GM06990 (cell line): ENCODE results near the gene ANKS3.

Source experiments
- DNase-seq: peaks from one replicate; pipeline ENCODE4 v3.0.0-alpha.2; 2011; ENCODE audit not compliant: insufficient read length; ENCODE audit errors: extremely low read depth
- H3K27me3 ChIP-seq: replicated peaks from 2 replicates; pipeline ENCODE4 v1.6.0; 2011; ENCODE audit warnings: low read length; ENCODE audit not compliant: control insufficient read depth, insufficient read depth
- H3K36me3 ChIP-seq: 2 replicates; pipeline ENCODE4 v1.5.1; 2011; ENCODE audit warnings: low read length; ENCODE audit not compliant: control insufficient read depth, insufficient read depth
- H3K4me3 ChIP-seq: replicated peaks from 2 replicates; pipeline ENCODE4 v1.5.1; 2011; ENCODE audit warnings: low read depth, mild to moderate bottlenecking, control low read depth, low read length
- TF ChIP-seq, protein P1 (sequence below): IDR thresholded peaks from 2 replicates; pipeline ENCODE4 v1.5.1; 2011; ENCODE audit warnings: low read length, control low read depth, mild to moderate bottlenecking, inconsistent platforms; ENCODE audit not compliant: insufficient read depth, poor library complexity, severe bottlenecking

Gene ANKS3, protein sequence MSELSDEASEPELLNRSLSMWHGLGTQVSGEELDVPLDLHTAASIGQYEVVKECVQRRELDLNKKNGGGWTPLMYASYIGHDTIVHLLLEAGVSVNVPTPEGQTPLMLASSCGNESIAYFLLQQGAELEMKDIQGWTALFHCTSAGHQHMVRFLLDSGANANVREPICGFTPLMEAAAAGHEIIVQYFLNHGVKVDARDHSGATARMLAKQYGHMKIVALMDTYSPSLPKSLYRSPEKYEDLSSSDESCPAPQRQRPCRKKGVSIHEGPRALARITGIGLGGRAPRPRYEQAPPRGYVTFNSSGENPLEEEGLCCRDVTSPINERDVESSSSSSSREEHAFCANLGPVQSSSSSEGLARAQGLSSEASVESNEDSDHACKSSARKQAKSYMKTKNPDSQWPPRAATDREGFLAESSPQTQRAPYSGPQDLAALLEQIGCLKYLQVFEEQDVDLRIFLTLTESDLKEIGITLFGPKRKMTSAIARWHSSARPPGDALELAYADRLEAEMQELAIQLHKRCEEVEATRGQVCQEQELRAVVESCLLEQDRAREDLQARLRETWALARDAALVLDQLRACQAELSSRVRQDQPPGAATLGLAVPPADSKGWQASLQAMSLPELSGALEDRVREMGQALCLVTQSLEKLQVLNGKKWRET

DNA sequence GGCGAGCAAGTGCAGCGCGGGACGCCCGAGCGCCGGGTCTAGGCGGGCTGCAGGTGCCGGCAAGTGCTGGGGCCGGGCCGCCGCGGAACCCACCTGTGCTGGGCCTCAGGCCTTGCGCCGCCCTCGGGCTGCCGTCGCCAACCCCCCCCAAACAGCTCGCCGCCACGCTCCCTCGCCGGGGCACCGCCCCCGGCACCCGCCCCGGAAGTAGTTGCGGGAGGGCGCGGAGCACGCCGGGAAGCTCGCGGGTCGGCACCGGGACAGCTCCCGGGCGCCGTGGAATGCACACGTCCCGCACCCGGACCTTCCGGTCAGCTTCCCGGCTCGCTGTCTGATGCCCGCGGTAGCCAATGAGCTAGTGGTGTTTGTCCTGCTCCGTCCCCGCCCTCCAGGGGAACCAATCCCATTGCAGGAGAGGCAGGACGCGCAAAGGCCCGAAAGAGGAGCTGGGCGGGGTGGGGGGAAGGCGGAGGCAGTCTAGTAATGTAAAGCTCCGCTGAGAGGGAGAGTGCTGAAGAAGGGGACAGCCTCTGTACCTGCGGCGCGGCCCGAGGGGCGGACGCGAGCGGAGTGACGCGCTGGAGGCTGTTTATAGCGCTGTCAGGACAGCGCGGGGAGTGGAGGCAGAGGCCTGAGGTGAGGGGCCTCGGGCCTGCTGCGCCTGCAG, at the start of gene ANKS3, which contains the start of gene DNAAF8:
Gene ANKS3 (minus strand): TSS at position 209 of the 667 bp plus-strand sequence. CDS start 4,122 bp downstream, outside the sequence.
Gene DNAAF8 (plus strand): TSS at position 475 of the 667 bp plus-strand sequence. CDS start 1,978 bp downstream, outside the sequence.
- peak within 1 kb of the TSS; percentile 95 for H3K4me3 ChIP-seq
- peak; percentile 93 for DNase-seq
- H3K36me3 ChIP-seq, result peaks cover 3% of the 10 kb centered on the region
- TF ChIP-seq, protein P1, sequence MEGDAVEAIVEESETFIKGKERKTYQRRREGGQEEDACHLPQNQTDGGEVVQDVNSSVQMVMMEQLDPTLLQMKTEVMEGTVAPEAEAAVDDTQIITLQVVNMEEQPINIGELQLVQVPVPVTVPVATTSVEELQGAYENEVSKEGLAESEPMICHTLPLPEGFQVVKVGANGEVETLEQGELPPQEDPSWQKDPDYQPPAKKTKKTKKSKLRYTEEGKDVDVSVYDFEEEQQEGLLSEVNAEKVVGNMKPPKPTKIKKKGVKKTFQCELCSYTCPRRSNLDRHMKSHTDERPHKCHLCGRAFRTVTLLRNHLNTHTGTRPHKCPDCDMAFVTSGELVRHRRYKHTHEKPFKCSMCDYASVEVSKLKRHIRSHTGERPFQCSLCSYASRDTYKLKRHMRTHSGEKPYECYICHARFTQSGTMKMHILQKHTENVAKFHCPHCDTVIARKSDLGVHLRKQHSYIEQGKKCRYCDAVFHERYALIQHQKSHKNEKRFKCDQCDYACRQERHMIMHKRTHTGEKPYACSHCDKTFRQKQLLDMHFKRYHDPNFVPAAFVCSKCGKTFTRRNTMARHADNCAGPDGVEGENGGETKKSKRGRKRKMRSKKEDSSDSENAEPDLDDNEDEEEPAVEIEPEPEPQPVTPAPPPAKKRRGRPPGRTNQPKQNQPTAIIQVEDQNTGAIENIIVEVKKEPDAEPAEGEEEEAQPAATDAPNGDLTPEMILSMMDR, result no peak
- H3K27me3 ChIP-seq, result no peaks in the 10 kb centered on the region

DNA sequence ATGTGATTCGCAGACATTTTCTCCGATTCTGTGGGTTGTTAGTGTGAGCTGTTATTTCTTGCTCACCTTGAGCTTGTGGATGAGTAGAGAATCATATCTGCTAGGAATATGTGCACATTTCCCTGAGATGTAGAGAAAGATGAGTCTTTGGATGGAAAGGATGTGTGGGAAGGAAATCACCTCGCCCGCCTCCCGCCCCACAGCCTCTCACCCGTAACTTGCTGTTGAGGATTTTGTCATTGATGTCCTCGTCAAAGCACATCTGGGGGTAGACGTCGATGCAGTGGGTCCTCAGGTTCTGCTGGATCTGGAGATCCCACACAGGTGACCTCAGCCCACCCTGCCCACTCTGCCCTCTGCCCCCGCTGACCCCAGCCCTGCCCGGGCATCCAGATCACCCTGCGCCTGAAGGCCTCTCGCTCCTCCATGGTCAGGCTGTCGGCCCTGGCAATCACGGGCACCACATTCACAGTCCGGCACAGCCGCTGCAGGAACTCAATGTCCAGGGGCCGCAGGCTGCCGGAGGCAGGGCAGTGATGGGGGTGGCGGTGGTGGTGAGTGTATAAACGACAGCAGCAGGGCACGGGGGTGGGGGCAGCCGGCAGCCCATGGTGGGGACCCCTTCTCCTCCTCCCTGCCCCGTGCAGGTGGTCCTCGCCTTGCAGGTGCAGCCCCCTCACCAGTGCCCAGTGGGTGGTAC, 49.3 kb upstream of the ANKS3 start:
- Histone ChIP-seq H3K27me3 (no peaks in the 10 kb centered on the region), H3K36me3 (no peaks in the 10 kb centered on the region), H3K4me3 (no peak overlapping the region)
- no peak for DNase-seq
- TF ChIP-seq, protein P1, result no peak

DNA sequence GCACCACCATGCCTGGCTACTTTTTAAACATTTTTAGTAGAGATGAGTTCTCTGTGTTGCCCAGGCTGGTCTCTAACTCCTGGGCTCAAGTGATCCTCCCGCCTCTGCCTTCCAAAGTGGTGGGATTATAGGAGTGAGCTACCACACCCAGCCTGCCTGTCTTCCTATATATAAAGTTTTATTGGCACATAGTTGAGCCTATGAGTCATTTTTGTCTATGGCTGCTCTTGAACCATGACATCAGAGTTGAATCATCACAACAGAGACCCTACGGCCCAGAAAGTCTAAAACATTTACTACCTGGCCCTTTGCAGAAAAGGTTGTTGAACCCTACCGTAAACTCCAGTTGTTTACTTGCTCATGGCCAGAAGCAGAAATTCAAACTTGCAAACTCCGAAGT, 46.2 kb upstream of the ANKS3 start:
- Histone ChIP-seq H3K27me3 (no peaks in the 10 kb centered on the region), H3K4me3 (no peak overlapping the region), H3K36me3 (no peaks in the 10 kb centered on the region)
- DNase-seq, result no peak
- TF ChIP-seq, protein P1, result no peak

DNA sequence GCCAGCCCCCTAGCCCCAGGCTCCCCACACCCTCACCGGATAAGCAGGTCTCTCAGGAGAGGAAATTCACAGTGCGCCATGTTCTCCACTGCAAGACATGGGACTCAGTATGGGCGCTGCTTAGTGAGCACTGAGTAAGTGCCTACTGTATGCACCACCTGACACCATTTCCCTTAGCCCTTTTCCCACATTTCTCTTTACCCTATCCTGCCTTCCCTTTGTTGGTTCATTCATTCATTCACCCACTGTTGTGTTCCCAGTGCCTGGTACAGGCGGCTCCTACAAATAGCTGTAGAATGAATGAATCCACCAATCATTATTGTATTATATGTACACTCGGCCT, 44.0 kb upstream of the ANKS3 start:
- no peak for DNase-seq
- no peaks in the 10 kb centered on the region for H3K36me3 ChIP-seq
- TF ChIP-seq, protein P1, result no peak
- H3K27me3 ChIP-seq, result no peaks in the 10 kb centered on the region
- H3K4me3 ChIP-seq, result no peak overlapping the region

DNA sequence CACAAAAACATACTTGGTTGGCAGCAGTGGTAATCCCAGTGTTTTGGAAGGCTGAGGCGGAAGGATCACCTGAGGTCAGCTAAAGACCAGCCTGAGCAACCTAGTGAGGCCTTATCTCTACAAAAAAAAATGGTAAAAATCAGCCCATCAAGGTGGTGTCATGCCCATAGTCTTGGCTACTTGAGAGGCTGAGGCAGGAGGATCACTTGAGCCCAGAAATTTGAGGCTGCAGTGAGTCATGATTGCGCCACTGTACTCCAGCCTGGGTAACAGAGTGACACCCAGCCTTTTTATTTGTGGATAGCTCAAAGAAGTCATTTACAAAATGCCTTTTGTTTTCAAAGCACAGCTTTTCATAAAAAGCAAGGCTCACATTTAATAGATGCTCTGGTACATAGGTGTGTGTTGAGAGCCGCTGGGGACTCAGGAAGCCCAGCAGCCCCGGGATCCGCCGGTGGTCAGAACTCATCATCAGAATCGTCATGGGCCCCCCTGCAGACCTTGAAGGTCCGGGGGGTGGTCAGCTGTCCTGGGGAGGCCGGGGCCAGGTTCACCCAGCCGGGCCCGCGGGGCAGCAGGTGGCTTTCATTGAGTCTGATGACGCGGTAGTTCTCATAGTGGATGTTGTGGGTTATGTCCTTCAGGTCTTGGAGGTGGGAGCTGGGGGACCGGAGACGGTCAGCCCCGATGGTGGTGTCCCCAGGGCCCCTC, 43.4 kb upstream of the ANKS3 start:
- Histone ChIP-seq H3K36me3 (no peaks in the 10 kb centered on the region), H3K27me3 (no peaks in the 10 kb centered on the region), H3K4me3 (no peak overlapping the region)
- TF ChIP-seq, protein P1, result no peak
- no peak for DNase-seq
